DMS53 treated with DMSO at 0.1 percent for 48 hours (cell line): Measurements from ENCODE around the gene SNX30.
"Not testable (repeated sequence)": the region's sequence is repeated elsewhere in the genome, so short reads cannot be mapped to it uniquely, and the experiment has no call there.

ENCODE experiments used
- DNase-seq: peaks from one replicate; lab custom pipeline; 2025; ENCODE audit not compliant: unreplicated experiment; lab: John Stamatoyannopoulos, UW

Gene SNX30, protein sequence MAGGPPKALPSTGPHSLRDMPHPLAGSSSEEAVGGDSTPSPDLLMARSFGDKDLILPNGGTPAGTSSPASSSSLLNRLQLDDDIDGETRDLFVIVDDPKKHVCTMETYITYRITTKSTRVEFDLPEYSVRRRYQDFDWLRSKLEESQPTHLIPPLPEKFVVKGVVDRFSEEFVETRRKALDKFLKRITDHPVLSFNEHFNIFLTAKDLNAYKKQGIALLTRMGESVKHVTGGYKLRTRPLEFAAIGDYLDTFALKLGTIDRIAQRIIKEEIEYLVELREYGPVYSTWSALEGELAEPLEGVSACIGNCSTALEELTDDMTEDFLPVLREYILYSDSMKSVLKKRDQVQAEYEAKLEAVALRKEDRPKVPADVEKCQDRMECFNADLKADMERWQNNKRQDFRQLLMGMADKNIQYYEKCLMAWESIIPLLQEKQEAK

DNA sequence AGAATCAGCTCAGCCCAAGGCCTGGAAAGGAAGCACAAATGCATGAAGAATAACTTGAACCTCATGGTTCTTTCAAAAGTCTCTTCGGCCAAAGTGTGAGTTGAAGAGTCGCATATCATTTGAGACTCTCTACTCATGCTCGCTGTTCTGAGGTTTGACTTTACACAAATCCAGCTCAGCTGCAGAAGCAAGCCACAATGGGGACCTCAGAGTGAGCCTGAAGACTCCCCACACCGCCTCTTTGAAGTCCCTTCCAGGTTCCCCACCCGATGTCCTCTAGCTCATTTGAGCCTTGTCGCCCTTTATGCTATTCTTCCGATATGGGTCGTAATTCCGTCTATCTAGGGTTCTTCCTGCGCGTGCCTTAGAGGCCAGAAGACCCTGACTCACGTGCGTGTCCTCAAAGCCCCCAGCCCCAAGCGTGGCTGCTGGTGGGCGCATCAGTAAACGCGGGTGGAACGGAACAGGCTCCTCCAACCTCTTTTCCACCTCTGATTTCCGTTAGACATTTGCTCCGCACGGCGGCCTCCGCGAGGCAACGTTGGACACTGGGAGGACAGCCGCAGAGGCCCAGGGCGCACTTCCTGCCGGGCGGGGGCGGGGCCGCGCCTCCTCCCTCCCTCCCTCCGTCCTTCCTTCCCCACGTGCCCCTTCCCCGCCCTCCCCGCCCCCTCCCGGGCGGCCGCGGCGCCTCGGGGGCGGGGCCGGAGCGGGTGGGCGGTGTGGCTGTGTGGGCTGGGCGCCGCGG is at the start of gene SNX30:
SNX30 (plus strand) TSS at position 745 of the 748 bp plus-strand sequence. CDS start 242 bp downstream, outside the sequence.
- peak; percentile 42 for DNase-seq

DNA sequence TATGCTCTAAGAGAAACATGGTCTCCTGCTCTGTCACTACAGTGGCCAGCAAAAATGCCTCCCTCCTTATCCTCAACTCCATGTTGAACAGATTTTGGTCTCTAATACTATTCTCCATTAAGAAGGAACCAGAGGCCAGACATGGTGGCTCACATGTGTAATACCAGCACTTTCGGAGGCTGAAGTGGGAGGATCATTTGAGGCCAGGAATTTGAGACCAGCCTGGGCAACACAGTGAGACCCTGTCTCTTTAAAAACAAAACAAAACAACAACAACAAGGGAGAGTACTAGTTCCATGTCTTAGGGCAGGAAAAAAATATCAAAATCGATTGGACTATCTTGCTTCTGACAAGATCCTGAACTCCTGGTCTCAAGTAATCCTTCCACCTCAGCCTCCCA is 47.3 kb upstream of the SNX30 start:
- DNase-seq = no peak

DNA sequence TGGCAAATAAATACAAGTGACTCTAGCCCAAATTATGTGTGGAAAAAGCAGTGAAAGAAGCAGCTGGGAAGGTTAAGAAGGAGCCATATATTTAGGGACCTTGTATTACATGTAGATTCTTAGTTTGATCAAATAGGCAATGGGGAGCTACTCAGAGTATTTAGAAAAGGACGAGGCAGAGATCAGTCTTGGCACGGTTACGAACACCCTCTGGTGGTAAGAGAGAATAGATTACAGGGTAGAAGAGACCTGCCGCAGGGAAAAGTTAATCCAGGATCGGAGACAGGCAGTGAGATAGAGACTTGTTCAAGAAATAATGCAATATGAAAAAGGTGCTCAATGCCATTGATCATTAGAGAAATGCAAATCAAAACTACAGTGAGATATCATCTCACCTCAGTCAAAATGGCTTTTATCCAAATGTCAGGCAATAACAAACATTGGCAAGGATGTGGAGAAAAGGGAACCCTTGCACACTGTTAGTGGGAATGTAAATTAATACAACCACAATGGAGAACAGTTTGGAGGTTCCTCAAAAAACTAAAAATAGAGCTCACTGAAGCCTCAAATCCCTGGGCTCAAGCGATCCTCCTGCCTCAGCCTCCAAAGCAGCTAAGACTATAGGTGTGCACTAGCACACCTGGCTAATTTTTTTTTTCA is 44.7 kb upstream of the SNX30 start:
- no peak for DNase-seq

DNA sequence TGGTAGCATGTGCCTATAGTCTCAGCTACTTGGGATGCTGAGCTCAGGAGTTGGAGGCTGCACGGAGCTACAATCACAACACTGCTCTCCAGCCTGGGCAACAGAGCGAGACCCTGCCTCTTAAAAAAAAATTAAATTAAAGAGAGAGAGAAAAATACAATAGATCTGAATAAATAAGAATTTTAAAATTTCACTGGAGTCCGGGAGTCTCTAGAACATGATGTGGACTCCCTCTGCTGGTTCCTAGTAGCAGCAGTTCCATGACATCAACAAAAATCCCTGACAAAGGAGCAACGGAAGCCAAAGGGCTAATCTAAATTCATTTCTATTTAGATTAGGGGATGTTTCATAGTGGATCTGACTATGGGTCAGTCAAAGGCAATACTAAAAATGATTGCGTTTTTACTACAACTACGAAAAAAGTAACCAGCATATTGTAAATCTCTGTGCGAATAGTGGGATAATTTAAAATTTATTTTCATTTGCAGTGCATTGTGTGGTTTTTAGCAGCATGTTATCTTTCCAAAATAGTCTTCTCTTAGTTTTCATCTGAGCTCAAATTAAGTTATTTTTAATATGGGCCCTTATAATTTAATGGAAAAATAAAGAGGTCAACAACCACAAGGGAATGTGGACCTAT is 39.4 kb upstream of the SNX30 start:
- DNase-seq = no peak

DNA sequence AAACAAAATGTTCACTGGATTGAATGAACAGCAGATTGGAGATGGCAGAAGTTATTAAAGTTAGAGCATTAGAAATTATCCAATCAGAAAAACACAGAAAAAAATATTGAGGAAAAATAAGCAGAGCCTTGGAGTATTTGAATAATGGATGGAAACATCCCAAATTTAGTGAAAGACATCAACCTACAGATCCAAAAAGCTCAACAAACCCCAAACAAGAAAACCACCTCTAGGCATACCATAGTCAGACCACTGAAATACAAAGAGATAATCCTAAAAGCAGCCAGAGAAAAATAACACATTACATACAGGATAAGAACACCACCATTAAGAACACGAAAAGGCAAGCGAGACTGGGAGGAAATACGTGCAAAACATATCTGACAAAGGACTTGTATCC is 37.9 kb upstream of the SNX30 start:
- no peak for DNase-seq

DNA sequence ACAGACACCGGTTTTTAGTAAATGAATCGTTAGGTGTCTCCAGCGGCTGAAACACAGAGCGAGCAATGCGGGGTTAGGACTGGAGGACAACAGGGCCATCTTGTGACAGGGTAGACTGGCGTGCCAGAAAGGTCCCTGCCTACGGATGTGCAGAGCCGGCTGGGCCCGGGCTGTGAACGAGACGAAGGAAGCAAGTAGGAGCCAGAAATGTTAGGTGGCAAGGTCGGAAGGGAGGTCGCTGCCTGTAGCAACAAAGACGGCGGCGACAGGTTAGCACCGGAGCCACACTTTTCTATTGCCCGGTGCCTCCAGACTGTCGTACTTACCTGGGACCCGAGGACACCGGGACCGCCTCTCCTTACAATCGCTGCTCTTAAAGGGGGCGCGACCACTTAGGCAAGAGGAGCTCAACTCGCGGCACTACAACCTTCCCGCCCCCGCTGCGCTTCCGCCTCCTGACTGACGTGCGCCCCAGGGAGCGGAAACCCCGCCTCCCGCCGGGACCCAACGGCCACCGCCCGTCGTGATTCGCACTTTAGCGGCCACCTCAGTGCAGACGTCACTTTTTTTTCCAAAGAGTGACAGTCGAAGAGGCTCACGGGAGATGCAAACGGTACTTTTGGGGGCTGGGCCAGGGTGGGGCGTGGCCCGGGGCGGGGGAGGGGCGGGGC is 32.8 kb upstream of the SNX30 start, which contains the start of gene INIP:
INIP (minus strand) TSS at position 457 of the 671 bp plus-strand sequence. CDS start 1,632 bp downstream, outside the sequence.
- DNase-seq = peak; percentile 89

DNA sequence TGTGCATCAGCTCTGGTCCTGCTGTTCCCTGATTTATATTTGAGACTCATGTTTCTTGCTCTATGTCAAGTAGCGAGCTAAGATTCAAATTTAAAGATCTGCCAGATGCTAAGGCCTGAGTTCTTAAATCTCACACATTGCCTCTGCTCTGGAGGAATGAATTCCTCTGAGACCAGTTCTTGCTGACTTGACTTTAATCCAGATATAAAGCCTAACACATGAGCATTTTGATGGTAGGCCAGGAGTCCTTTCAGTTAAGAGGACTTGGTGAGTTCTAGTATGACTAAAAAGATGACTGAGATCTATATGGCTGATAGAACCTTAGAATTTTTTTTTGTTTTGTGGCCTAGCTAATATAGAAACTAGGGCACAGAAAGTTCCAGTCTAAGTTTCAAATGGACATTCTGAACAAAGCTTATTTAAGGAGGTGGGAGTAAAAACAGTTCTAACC is 31.3 kb upstream of the SNX30 start:
- no peak for DNase-seq

DNA sequence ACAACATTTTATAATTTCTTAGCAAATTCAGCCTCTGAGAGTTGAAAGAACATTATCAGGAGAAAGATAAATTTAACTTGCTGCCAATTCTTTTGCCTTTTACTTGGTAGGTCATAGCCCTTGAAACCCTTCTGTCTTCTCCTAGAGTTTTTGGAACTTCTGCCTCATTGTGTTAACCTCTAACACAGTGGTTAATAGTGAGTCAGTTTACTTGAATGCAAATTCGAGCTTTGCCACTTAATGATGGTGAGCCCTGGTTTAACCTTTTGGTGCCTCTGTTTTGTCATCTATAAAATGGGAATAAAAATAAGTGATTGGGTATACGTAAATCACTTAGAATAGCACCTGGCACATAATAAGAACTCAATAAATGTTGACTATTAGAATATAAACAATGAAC is 30.9 kb upstream of the SNX30 start:
- DNase-seq = no peak

DNA sequence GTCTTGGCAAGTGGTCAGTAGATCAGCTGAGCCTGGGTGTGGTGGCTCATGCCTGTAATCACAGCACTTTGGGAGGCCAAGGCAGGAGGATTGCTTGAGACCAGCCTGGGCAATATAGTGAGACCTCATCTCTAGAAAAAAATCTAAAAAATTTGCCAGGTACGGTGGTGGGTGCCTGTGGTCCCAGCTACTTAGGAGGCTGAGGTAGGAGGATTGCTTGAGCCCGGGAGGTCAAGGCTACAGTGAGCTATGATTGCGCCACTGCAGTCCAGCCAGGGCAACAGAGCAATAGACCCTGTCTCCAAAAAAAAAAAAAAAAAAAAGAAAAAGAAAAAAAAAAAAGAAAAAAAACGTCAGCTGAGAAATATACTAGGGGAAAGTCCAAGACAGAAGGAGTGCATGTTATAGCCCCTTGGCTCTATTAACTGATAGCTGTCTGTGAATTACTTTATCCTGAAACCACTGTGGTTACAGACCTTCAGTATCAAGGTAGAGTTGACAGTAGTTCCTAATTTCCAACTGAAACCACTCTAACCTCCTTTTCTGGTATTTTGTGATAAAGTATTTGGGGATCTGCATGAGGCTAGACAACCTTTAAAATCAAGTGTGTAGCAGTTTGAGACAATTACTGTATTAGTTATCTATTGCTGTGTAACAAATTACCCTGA is 30.3 kb upstream of the SNX30 start:
- DNase-seq = no peak

DNA sequence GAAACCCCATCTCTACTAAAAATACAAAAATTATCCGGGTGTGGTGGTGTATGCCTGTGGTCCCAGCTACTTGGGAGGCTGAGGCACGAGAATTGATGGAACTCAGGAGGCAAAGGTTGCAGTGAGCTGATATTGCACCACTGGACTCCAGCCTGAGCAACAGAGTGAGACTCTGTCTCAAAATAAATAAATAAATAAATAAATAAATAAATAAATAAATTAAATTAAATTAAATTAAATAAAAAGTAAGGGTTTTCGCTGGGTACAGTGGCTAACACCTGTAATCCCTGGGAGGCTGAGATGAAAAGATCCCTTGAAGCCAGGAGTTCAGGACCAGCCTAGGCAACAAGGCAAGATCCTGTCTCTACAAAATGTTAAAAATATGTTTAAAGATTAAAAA is 27.8 kb upstream of the SNX30 start:
- DNase-seq = not testable (repeated sequence)

DNA sequence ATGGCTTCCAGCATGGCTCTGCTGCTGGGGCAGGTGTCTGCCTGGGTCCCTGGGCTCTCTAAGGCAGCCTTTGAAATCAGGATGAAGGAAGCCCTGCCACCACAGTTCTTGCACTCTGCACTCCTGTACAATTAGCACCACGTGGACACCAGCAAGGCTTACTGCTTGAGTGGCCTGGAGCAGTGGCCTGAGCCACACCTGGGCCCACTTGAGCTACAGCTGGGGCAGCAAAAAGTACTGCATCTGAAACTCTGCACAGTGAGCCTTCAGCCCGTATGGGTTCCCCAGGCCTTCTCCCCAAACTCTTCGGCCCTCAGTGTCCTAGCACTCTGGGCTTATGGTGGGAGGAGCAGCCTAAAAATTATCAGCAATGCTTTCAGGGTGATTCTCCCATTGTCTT is 24.6 kb upstream of the SNX30 start:
- DNase-seq = no peak

DNA sequence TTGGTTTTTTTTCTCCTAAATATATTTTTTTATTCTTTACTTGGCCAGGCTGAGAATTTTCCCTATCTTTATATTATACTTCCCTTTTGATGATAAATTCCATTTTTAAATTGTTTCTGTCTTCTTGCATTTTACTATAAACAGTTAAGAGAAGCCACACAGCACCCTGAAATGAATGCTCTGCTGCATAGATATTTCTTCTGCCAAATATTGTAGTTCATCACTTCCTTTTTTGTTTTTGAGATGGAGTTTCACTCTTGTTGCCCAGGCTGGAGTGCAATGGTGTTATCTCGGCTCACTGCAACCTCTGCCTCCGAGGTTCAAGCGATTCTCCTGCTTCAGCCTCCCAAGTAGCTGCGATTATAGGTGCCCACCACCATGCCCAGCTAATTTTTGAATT is 24.1 kb upstream of the SNX30 start:
- no peak for DNase-seq

DNA sequence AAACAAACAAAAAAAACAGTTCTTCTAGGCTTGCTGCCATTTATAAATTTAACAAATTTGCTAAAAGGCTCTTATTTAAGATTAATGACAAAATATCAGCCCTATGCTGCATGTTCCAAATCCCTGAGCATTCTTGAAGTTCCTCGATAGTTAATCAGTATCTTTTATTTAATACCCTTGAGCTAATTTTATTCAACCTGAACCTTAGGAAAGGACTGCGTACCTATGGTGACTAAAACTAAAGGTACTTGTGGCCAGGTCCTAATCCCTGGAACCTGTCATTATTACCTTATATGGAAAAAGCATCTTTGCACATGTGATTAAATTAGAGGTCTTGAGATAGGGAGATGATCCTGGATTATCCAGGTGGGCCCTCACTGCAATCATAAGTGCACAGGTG is 22.2 kb upstream of the SNX30 start:
- no peak for DNase-seq

DNA sequence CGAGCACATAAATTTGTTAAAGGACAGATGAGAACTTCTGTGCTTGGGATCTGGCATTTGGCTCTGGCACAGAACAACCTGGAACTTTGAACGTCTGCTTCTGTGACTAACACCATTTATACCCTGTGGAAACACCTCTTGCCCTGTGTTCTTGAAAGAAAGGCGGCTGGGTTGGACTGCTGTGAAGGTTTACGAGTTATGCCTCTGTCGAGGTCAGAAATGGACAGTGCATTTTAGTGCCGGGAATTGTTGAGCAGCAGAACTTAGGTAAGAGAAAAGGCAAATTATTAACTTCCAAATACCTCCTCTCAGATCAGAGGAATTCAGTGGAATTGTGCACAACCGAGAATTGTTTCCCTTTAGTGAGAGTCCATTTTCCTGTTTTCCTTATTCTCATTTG is 18.6 kb upstream of the SNX30 start:
- DNase-seq = no peak

DNA sequence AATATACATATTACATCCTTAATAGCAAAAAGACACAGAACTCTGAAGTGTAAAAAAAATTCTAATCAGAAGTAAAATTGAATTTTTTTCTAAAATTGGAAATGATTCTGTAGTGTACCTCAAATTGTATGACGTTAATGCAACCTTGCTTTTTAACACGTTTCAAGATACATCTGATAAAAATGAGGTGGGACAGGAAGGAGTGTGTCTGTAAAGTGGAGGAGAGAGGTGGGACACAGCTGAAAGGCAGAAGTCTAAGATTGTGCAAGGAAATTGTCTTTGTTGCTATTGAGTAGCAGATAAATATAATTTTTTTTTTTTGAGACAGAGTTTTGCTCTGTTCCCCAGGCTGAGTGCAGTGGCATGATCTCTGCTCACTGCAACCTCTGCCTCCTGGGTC is 15.7 kb upstream of the SNX30 start:
- no peak for DNase-seq

DNA sequence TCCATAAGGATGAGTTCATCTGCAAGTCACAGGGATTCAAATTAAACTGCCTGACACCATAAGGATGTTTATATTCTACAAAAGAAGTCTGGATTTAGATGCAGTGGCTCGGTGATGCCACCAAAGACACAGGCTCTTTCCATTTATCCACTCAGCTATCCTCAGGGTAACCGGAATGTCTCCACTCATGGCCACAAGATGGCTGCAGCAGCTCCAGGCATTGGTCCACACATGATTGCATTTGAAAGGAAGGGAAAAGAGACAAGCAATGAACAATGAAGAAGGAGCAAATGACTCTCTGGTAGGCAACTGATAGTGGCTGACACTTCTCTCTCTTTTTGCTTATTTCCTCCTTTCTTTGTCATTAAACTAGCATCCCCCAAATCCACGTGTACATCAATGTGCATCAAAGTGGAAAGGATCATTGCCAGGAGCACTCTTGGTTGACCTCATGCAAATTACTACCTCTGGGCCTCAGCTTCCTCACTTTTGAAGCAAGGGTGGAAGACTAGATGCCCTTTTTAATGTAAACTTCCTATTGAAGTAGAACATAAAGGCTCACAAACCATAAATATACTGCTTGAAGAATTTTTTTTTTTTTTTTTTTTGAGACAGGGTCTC is 7.2 kb upstream of the SNX30 start:
- DNase-seq = no peak

DNA sequence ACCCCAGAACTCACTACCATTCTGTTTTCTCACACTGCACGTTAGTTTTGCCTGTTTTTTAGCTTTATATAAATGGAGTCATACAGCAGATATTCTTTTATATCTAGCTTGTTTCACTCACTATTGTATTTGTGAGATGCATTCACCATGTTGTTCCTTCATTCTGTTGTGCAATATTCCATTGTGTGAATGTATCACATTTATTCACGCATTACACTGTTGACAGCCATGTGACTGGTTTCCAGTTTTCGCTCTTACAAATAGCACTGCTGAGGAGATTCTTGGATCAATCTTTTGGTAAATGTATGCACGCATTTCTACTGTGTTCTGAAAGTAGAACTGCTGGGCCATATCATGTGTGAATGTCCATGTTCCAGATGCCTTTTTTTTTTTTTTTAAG is 6.4 kb upstream of the SNX30 start:
- DNase-seq = no peak

DNA sequence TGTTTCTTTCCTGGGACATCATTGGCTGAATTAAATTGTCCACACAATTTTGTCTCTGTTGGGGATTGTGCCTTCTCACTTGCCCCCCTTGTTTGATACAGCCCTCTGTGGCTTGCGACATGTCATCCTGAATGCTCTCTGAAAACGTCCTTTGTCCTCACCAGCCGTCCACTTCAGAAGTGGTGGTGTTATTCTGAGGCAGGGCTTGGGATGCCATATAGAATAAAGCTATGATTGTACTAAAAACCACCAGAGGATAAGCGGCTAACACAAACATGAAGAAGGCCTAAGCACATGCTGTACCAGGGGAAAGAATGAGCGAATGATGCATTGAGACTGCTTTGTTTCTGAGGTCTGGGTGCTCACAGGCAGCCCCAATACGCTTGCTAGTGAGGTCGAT is 3.5 kb upstream of the SNX30 start:
- DNase-seq = no peak

DNA sequence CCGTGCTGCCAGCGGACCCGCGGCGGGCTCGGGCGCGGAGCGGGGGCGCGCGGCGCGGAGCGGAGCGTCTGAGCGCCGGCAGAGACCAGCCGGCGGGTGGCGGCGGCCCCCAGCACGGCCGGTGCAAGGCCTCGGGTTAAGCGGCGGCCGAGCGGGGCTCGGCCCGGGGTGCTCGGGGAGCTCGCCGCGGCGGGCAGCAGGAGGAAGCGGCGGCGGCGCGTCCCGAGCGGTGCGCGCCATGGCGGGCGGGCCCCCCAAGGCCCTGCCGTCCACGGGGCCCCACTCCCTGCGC is 150 bp downstream of the SNX30 start:
- DNase-seq = no peak
